ENCODE measurements around the gene PTPRD.
A peak's percentile ranks its signal among the peaks of the same experiment; 100 is the strongest.

Gene PTPRD

DNA sequence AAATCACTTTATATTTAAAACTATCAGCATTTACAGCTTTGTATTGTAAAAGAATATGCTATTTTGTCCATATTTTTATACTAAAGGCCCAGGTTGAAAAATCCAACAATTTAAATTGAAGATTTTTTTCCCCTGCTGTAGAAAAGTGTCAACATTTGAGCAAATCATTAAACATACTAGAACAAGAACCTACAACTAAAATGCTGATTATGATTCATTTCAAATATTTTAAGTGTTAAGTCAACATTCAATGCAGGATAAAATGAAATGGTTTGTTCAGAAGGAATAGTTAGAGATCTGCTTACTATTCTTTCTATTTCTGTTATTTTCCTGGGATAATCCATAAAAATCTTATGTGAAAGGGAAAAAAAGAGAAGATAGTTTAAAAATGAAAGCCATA lies 1946.7 kb downstream of the PTPRD start:
- no peaks in the 10 kb centered on the region for H3K9me2 ChIP-seq (replicated peaks; ENCODE audit: low read depth, low read length)
- H3K4me3 ChIP-seq (ENCODE audit: low read length, poor library complexity, severe bottlenecking) = no peak overlapping the region
- H3K9me3 ChIP-seq (ENCODE audit: insufficient read depth, low read depth, low read length) = no peaks in the 10 kb centered on the region
- no peaks in the 10 kb centered on the region for H3K27me3 ChIP-seq (ENCODE audit: insufficient read depth, low read length, poor library complexity, severe bottlenecking)
- peaks cover 14% of the 10 kb centered on the region for H4K20me1 ChIP-seq (ENCODE audit: insufficient read depth, low read length, poor library complexity, severe bottlenecking)
- peak overlapping the region; percentile 30 for H3K4me2 ChIP-seq (ENCODE audit: low read depth, low read length, poor library complexity, severe bottlenecking)
- no peak overlapping the region for H2AFZ ChIP-seq (ENCODE audit: low read length)
- TF ChIP-seq EZH2phosphoT487 (IDR thresholded peaks at IDR 0.05; ENCODE audit: borderline replicate concordance) (no peak), CTCF (conservative IDR thresholded peaks at IDR 0.05; ENCODE audit: low read length) (no peak)
- H3K9ac ChIP-seq (ENCODE audit: low read depth, low read length, poor library complexity, severe bottlenecking) = no peak overlapping the region
- no peaks in the 10 kb centered on the region for H3K36me3 ChIP-seq (ENCODE audit: insufficient read depth, low read length)
- H3K4me1 ChIP-seq (ENCODE audit: insufficient read depth, low read length, poor library complexity, severe bottlenecking) = peaks cover 46% of the 10 kb centered on the region
- H3F3A ChIP-seq (ENCODE audit: low read depth) = no peaks in the 10 kb centered on the region
- H3K79me2 ChIP-seq (ENCODE audit: insufficient read depth, low read length) = peaks cover 89% of the 10 kb centered on the region

DNA sequence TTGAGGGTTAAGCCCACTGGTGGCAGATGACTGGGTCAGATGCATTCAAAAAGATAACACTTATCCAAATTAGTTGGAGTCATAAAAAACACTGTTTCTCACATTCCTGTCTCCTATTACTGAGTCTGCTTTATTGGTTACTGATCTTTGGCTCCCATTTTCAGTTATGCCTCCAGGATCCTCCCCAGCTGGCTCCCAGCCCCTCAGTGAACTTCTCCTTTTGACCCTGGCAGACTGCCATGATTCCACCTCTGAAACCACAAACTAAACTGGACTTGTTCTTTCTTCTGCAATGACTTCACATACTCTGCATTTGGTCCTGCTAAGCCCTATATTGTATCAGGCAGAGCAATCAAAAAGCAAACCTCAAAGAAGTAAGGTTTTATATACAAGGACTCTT lies 1952.4 kb downstream of the PTPRD start:
- no peaks in the 10 kb centered on the region for H3K9me2 ChIP-seq (replicated peaks; ENCODE audit: low read depth, low read length)
- peaks cover 34% of the 10 kb centered on the region for H3K4me1 ChIP-seq (ENCODE audit: insufficient read depth, low read length, poor library complexity, severe bottlenecking)
- H2AFZ ChIP-seq (ENCODE audit: low read length) = no peak overlapping the region
- peaks cover 90% of the 10 kb centered on the region for H3K79me2 ChIP-seq (ENCODE audit: insufficient read depth, low read length)
- H3K4me2 ChIP-seq (ENCODE audit: low read depth, low read length, poor library complexity, severe bottlenecking) = no peak overlapping the region
- H3K36me3 ChIP-seq (ENCODE audit: insufficient read depth, low read length) = no peaks in the 10 kb centered on the region; the same call in 1 of the 2 replicates
- H3K9me3 ChIP-seq (ENCODE audit: insufficient read depth, low read depth, low read length) = no peaks in the 10 kb centered on the region
- H3K27me3 ChIP-seq (ENCODE audit: insufficient read depth, low read length, poor library complexity, severe bottlenecking) = no peaks in the 10 kb centered on the region
- no peak overlapping the region for H3K9ac ChIP-seq (ENCODE audit: low read depth, low read length, poor library complexity, severe bottlenecking)
- no peak for TF ChIP-seq EZH2phosphoT487 (IDR thresholded peaks at IDR 0.05; ENCODE audit: borderline replicate concordance)
- peaks cover 8% of the 10 kb centered on the region for H4K20me1 ChIP-seq (ENCODE audit: insufficient read depth, low read length, poor library complexity, severe bottlenecking)
- H3K4me3 ChIP-seq (ENCODE audit: low read length, poor library complexity, severe bottlenecking) = no peak overlapping the region
- H3F3A ChIP-seq (ENCODE audit: low read depth) = no peaks in the 10 kb centered on the region

DNA sequence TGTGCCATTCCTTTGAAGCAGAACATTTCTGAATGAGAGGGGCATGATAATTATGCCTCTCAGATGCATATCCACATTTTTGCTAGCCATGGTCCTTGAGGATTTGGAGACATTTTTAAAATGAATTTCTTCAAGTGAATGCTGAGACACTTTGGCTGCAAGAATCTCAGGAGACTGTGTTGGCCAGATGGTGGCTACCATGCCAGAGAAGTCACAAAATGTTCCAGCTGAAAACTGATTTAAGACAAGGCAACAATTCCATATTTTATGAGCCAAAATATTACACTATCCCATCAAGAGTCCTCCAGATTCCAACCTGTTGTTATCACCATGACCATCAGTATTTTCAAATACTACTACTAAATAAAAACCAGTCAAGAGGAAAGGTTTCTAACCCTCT lies 1953.7 kb downstream of the PTPRD start:
- Histone ChIP-seq H4K20me1 (ENCODE audit: insufficient read depth, low read length, poor library complexity, severe bottlenecking) (peaks cover 5% of the 10 kb centered on the region), H3K9me3 (ENCODE audit: insufficient read depth, low read depth, low read length) (no peaks in the 10 kb centered on the region), H3K9me2 (replicated peaks; ENCODE audit: low read depth, low read length) (no peaks in the 10 kb centered on the region), H3F3A (ENCODE audit: low read depth) (no peaks in the 10 kb centered on the region), H3K27me3 (ENCODE audit: insufficient read depth, low read length, poor library complexity, severe bottlenecking) (no peaks in the 10 kb centered on the region), H3K36me3 (ENCODE audit: insufficient read depth, low read length) (no peaks in the 10 kb centered on the region; the same call in 1 of the 2 replicates), H3K79me2 (ENCODE audit: insufficient read depth, low read length) (peaks cover 90% of the 10 kb centered on the region), H2AFZ (ENCODE audit: low read length) (no peak overlapping the region), H3K4me3 (ENCODE audit: low read length, poor library complexity, severe bottlenecking) (no peak overlapping the region), H3K4me2 (ENCODE audit: low read depth, low read length, poor library complexity, severe bottlenecking) (no peak overlapping the region), H3K4me1 (ENCODE audit: insufficient read depth, low read length, poor library complexity, severe bottlenecking) (peaks cover 33% of the 10 kb centered on the region), H3K9ac (ENCODE audit: low read depth, low read length, poor library complexity, severe bottlenecking) (no peak overlapping the region)
- TF ChIP-seq CTCF (conservative IDR thresholded peaks at IDR 0.05; ENCODE audit: low read length) (no peak), EZH2phosphoT487 (IDR thresholded peaks at IDR 0.05; ENCODE audit: borderline replicate concordance) (no peak)

DNA sequence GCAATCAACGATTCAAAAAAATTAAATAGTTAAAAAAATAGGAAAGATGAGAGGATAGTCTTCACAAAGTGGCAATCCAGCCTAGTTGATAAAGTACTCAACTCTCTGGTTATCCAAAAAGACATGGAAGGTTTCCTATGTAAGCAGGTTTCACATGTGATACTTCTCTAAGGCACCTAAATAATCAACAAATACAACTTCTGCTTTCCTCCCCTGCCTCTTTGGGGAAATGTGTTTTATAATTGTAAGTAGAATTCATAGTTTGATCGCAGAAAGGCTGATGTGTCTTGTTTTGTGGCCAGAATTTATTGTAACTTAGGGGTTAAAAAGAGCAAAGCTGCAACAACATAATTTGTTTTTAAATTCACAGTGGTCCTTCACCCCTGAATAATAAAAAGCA lies 1957.7 kb downstream of the PTPRD start:
- Histone ChIP-seq H2AFZ (ENCODE audit: low read length) (no peak overlapping the region), H3K4me1 (ENCODE audit: insufficient read depth, low read length, poor library complexity, severe bottlenecking) (peaks cover 40% of the 10 kb centered on the region), H3K9me3 (ENCODE audit: insufficient read depth, low read depth, low read length) (no peaks in the 10 kb centered on the region), H3K79me2 (ENCODE audit: insufficient read depth, low read length) (peaks cover 92% of the 10 kb centered on the region), H3K27me3 (ENCODE audit: insufficient read depth, low read length, poor library complexity, severe bottlenecking) (no peaks in the 10 kb centered on the region), H4K20me1 (ENCODE audit: insufficient read depth, low read length, poor library complexity, severe bottlenecking) (peaks cover 5% of the 10 kb centered on the region), H3K36me3 (ENCODE audit: insufficient read depth, low read length) (no peaks in the 10 kb centered on the region; the same call in 1 of the 2 replicates), H3K9ac (ENCODE audit: low read depth, low read length, poor library complexity, severe bottlenecking) (no peak overlapping the region), H3K4me2 (ENCODE audit: low read depth, low read length, poor library complexity, severe bottlenecking) (no peak overlapping the region), H3K4me3 (ENCODE audit: low read length, poor library complexity, severe bottlenecking) (no peak overlapping the region), H3K9me2 (replicated peaks; ENCODE audit: low read depth, low read length) (no peaks in the 10 kb centered on the region), H3F3A (ENCODE audit: low read depth) (no peaks in the 10 kb centered on the region)
- no peak for TF ChIP-seq CTCF (conservative IDR thresholded peaks at IDR 0.05; ENCODE audit: low read length)
- TF ChIP-seq EZH2phosphoT487 (IDR thresholded peaks at IDR 0.05; ENCODE audit: borderline replicate concordance) = no peak

All from Loucy (cell line).